Measurements from ENCODE around the gene TLE1. TPM values are rescaled to one million over a fixed set of nuclear protein-coding genes. Genes with fewer than 3 reads are reported as not detected.

Gene TLE1
- total and polyA plus RNA-seq, 10 of the 15 experiments (the other 5 are each of a cell fraction or from before 2014, with no cell fraction given) = 0.04 to 0.23 (median 0.10) TPM; not detected in 6

DNA sequence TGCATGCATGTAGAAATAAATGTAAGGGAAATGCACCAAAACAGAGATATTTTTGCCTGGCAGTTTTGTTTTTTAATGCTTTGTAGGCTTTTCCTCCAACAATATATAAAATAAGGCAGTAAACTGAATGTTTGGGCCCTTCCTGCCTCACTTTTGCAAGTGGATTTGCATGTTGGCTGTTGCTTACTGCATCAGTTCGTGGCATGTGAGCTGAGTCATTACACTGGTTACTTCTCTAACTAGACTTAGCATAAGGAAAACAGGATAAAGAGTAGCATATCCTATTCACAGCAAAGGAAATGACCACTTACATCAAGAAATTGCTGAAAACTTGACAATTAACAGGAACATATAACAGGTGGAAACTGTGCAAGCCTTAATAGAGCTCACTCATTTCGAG lies 113.4 kb downstream of the TLE1 start:
- WGBS (ENCODE audit: insufficient coverage, insufficient replicate concordance, low lambda C conversion rate, missing lambda C conversion rate) = 0% methylated on average over 2 of the region's 2 CpGs
- FAIRE-seq (no peak), ATAC-seq (no peak), DNase-seq (ENCODE audit: low read depth, low spot score) (no peak)
- no peak overlapping the region for H3K9ac ChIP-seq (ENCODE audit: control insufficient read depth, insufficient read depth, low read length)
- intact Hi-C loops (cut with micrococcal nuclease; ENCODE audit: unreplicated experiment) (no loop called here), in situ Hi-C loops (cut with MboI) (no loop called here)
- no peaks in the 10 kb centered on the region for H4K20me1 ChIP-seq (ENCODE audit: control insufficient read depth, insufficient read depth)
- ChIA-PET SMC1A (ENCODE audit: uncharacterized antibody, unreplicated experiment) (no interaction called here), CTCF (no interaction called here), POLR2A (no interaction called here), RAD21 (ENCODE audit: unreplicated experiment) (no interaction called here)
- H3K79me2 ChIP-seq (ENCODE audit: control insufficient read depth, insufficient read depth, low read length) = no peaks in the 10 kb centered on the region
- no peak overlapping the region for H3K4me2 ChIP-seq (ENCODE audit: control insufficient read depth, insufficient read depth)
- H2AFZ ChIP-seq (ENCODE audit: control insufficient read depth, low read depth, low read length) = no peak overlapping the region
- no peak overlapping the region for H3K27ac ChIP-seq (ENCODE audit: control insufficient read depth, insufficient read depth)
- no peaks in the 10 kb centered on the region for H3K4me1 ChIP-seq (ENCODE audit: control insufficient read depth, insufficient read depth, low read length)
- H3K27me3 ChIP-seq (replicated peaks in 1 of 2; ENCODE audit: control insufficient read depth in 2 of 2, insufficient read depth in 2 of 2, low read length in 1 of 2) = no peaks in the 10 kb centered on the region
- no peaks in the 10 kb centered on the region for H3K36me3 ChIP-seq (ENCODE audit: control insufficient read depth in 2 of 2, insufficient read depth in 2 of 2, low read length in 1 of 2)
- TF ChIP-seq SUPT20H (IDR thresholded peaks at IDR 0.05; ENCODE audit: borderline replicate concordance, control insufficient read depth, low read depth, low read length) (no peak), MYB (IDR thresholded peaks at IDR 0.05; ENCODE audit: borderline replicate concordance, low read depth, low read length) (no peak), RB1 (IDR thresholded peaks at IDR 0.05; ENCODE audit: borderline replicate concordance) (no peak), NFIC (IDR thresholded peaks at IDR 0.05; ENCODE audit: low read depth, low read length) (no peak), ASH2L (IDR thresholded peaks at IDR 0.05; ENCODE audit: borderline replicate concordance, low read depth) (no peak), CHD4 (IDR thresholded peaks at IDR 0.05) (no peak), YY1 (IDR thresholded peaks at IDR 0.05; ENCODE audit: low read depth, low read length) (no peak), BCLAF1 (IDR thresholded peaks at IDR 0.05) (no peak), TCF12 (IDR thresholded peaks at IDR 0.05; ENCODE audit: low read depth, low read length) (no peak), NR2F1 (conservative IDR thresholded peaks at IDR 0.05) (no peak), RELA (IDR thresholded peaks at IDR 0.05; ENCODE audit: borderline replicate concordance, partially characterized antibody) (no peak), TCF7 (IDR thresholded peaks at IDR 0.05; ENCODE audit: borderline replicate concordance) (no peak)
- TF ChIP-seq, protein P1, sequence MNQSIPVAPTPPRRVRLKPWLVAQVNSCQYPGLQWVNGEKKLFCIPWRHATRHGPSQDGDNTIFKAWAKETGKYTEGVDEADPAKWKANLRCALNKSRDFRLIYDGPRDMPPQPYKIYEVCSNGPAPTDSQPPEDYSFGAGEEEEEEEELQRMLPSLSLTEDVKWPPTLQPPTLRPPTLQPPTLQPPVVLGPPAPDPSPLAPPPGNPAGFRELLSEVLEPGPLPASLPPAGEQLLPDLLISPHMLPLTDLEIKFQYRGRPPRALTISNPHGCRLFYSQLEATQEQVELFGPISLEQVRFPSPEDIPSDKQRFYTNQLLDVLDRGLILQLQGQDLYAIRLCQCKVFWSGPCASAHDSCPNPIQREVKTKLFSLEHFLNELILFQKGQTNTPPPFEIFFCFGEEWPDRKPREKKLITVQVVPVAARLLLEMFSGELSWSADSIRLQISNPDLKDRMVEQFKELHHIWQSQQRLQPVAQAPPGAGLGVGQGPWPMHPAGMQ (IDR thresholded peaks at IDR 0.05; ENCODE audit: borderline replicate concordance) = no peak
- no peak overlapping the region for H3K4me3 ChIP-seq
- H3K9me3 ChIP-seq (replicated peaks; ENCODE audit: control insufficient read depth, insufficient read depth, low read length) = no peaks in the 10 kb centered on the region
- BruUV-seq (replicated peaks) = no TSS peak

Data from GM12878 (cell line).